ENCODE results near the gene SIK2.

GRCh38 chr11:111607751-111608150 lies 5.5 kb downstream of the SIK2 start:
- TF ChIP-seq CTCF (IDR thresholded peaks at IDR 0.05; ENCODE audit: poor library complexity, severe bottlenecking) (no peak), EP300 (conservative IDR thresholded peaks at IDR 0.05; ENCODE audit: poor library complexity, severe bottlenecking) (no peak), EZH2 (IDR thresholded peaks at IDR 0.05; ENCODE audit: borderline replicate concordance, insufficient read depth, low read length, poor library complexity, severe bottlenecking) (no peak), MXI1 (conservative IDR thresholded peaks at IDR 0.05; ENCODE audit: poor library complexity, severe bottlenecking) (no peak)
- TF ChIP-seq, protein P1, sequence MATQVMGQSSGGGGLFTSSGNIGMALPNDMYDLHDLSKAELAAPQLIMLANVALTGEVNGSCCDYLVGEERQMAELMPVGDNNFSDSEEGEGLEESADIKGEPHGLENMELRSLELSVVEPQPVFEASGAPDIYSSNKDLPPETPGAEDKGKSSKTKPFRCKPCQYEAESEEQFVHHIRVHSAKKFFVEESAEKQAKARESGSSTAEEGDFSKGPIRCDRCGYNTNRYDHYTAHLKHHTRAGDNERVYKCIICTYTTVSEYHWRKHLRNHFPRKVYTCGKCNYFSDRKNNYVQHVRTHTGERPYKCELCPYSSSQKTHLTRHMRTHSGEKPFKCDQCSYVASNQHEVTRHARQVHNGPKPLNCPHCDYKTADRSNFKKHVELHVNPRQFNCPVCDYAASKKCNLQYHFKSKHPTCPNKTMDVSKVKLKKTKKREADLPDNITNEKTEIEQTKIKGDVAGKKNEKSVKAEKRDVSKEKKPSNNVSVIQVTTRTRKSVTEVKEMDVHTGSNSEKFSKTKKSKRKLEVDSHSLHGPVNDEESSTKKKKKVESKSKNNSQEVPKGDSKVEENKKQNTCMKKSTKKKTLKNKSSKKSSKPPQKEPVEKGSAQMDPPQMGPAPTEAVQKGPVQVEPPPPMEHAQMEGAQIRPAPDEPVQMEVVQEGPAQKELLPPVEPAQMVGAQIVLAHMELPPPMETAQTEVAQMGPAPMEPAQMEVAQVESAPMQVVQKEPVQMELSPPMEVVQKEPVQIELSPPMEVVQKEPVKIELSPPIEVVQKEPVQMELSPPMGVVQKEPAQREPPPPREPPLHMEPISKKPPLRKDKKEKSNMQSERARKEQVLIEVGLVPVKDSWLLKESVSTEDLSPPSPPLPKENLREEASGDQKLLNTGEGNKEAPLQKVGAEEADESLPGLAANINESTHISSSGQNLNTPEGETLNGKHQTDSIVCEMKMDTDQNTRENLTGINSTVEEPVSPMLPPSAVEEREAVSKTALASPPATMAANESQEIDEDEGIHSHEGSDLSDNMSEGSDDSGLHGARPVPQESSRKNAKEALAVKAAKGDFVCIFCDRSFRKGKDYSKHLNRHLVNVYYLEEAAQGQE (IDR thresholded peaks at IDR 0.05; ENCODE audit: borderline replicate concordance) = no peak

All from neural cell (in vitro differentiated cells).